ENCODE results near the gene COL6A3.
A peak's percentile ranks its signal among the peaks of the same experiment; 100 is the strongest.

The COL6A3 gene, protein sequence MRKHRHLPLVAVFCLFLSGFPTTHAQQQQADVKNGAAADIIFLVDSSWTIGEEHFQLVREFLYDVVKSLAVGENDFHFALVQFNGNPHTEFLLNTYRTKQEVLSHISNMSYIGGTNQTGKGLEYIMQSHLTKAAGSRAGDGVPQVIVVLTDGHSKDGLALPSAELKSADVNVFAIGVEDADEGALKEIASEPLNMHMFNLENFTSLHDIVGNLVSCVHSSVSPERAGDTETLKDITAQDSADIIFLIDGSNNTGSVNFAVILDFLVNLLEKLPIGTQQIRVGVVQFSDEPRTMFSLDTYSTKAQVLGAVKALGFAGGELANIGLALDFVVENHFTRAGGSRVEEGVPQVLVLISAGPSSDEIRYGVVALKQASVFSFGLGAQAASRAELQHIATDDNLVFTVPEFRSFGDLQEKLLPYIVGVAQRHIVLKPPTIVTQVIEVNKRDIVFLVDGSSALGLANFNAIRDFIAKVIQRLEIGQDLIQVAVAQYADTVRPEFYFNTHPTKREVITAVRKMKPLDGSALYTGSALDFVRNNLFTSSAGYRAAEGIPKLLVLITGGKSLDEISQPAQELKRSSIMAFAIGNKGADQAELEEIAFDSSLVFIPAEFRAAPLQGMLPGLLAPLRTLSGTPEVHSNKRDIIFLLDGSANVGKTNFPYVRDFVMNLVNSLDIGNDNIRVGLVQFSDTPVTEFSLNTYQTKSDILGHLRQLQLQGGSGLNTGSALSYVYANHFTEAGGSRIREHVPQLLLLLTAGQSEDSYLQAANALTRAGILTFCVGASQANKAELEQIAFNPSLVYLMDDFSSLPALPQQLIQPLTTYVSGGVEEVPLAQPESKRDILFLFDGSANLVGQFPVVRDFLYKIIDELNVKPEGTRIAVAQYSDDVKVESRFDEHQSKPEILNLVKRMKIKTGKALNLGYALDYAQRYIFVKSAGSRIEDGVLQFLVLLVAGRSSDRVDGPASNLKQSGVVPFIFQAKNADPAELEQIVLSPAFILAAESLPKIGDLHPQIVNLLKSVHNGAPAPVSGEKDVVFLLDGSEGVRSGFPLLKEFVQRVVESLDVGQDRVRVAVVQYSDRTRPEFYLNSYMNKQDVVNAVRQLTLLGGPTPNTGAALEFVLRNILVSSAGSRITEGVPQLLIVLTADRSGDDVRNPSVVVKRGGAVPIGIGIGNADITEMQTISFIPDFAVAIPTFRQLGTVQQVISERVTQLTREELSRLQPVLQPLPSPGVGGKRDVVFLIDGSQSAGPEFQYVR (N-terminal part only)

DNA sequence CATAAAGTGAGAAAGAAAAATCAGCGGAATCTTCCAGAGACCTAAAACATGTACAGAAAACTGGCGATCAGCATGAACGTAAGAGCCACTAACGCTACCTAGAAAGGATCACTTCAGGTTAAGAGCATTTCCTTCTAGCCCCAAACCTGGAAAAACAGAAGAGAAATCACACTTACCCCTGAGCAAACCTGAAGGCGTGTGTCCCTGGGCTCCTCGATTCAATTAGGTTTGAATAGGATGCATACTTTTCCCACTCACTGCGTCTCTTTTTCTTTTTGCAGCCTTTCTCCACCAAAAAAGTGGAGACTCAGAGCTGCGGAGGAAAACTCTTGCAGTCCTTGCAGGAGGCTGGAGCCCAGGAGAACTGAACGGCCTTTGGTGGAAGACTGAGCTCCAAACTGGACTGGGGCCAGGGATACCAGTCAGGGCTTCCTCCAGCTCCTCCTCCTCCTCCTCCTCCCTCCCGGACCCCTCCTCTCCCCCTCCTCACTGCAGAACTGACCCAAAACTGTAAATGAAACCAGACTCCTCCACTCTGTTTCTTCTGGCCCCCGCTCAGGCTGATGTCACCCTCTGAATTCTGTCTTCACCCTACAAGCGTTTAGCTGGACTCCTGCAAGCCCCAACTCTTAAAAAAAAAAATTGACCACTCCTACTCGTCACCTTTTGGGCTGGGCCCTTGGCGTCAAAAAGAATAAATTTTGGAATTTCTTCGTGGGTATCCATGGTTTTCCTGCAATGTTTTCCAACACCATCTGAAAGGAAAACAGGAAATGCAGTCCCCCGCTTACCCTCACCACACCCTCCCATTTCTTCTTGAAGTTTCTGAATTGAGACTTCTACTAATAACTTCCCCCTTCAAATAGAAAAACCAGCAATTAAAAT is at the start of gene COL6A3:
Gene COL6A3, minus strand, starts transcription at position 388 of the 885 bp plus-strand sequence. CDS start 17,347 bp downstream, outside the sequence.
- TF ChIP-seq, protein P1, sequence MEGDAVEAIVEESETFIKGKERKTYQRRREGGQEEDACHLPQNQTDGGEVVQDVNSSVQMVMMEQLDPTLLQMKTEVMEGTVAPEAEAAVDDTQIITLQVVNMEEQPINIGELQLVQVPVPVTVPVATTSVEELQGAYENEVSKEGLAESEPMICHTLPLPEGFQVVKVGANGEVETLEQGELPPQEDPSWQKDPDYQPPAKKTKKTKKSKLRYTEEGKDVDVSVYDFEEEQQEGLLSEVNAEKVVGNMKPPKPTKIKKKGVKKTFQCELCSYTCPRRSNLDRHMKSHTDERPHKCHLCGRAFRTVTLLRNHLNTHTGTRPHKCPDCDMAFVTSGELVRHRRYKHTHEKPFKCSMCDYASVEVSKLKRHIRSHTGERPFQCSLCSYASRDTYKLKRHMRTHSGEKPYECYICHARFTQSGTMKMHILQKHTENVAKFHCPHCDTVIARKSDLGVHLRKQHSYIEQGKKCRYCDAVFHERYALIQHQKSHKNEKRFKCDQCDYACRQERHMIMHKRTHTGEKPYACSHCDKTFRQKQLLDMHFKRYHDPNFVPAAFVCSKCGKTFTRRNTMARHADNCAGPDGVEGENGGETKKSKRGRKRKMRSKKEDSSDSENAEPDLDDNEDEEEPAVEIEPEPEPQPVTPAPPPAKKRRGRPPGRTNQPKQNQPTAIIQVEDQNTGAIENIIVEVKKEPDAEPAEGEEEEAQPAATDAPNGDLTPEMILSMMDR (conservative IDR thresholded peaks at IDR 0.05; ENCODE audit: low read depth) = no peak
- ChIA-PET CTCF (interaction anchor here (0.7 to 0.8 kb wide), 2 partner anchors 258 to 291 kb away, joined by 3 to 4 read pairs; no protein-coding TSS in a partner anchor), POLR2A (ENCODE audit: low non-redundant PET) (no interaction called here)
- H3K27ac ChIP-seq = no peak within 1 kb of the TSS
- no peak for DNase-seq (ENCODE audit: low spot score)

DNA sequence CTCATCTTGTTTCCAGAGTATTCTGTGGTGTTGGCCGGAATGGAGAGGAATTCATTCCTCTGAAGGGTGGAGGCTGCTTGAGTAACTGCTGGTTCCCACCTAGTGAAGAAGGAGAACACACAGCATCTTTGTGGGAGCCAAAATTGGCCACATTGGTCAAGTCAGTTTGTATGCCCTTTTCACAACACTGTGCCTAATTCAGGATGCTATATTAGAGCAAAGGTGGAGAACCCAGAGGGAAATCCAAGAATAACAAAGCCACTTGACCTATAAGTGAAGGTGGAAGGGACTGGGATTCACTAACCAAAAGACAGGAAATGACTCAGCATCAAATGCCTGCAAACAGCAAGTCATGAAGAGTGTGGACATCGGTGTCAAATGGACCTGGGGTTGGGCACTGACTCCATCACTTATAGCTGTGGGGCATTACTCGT is 45.8 kb upstream of the COL6A3 start:
- peak overlapping the region; percentile 76 for H3K27ac ChIP-seq
- TF ChIP-seq, protein P1 (conservative IDR thresholded peaks at IDR 0.05; ENCODE audit: low read depth) = no peak
- ChIA-PET CTCF (interaction anchor here (1.0 kb wide), 1 partner anchor 16 kb away, joined by 4 read pairs; no protein-coding TSS in a partner anchor), POLR2A (ENCODE audit: low non-redundant PET) (no interaction called here)
- DNase-seq (ENCODE audit: low spot score) = peak; percentile 54

DNA sequence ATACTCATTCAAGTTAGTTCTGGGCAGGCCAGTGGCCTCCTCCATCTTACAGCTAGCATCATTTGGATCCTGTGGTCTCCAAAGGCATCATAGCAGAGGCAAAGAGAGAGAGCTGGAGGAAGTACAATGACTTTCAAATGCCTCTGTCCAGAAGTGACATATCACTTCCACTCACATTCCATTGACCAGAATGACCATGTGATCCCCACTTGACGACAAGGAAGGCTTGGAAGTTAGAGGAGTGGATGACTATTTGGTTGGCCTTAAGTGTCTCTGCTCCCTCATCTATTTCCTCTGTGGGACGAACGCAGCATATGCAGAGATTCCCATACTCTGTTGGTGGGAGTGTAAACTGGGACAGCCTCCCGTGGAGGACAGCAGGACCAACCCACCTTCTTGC is 45.3 kb upstream of the COL6A3 start:
- ChIA-PET POLR2A (ENCODE audit: low non-redundant PET) (no interaction called here), CTCF (interaction anchor here (0.9 to 1.0 kb wide), 2 partner anchors 9 to 16 kb away, joined by 4 read pairs; no protein-coding TSS in a partner anchor)
- no peak for DNase-seq (ENCODE audit: low spot score)
- TF ChIP-seq, protein P1 (conservative IDR thresholded peaks at IDR 0.05; ENCODE audit: low read depth) = no peak
- H3K27ac ChIP-seq = peak overlapping the region; percentile 76

DNA sequence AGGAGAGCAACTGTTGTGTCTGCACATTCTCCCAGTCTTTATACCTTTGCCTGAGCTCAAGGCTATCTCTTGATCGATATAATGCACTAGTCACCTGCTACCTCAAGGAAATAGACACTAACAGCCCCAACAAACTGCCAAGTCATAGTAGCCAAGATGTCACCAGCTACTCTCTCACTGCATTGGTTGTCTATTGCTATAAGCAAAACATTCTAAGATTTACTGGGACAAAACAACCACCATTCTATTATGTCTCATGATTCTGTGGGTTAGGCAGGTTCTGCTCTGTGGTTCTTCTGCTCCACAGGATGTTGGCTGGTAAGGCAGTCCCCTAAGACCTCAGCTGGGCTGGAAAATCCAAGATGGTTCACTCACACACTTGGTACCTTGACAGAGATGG is 44.6 kb upstream of the COL6A3 start:
- ChIA-PET POLR2A (ENCODE audit: low non-redundant PET) (no interaction called here), CTCF (interaction anchor here (0.9 kb wide), 1 partner anchor 10 kb away, joined by 4 read pairs; no protein-coding TSS in a partner anchor)
- DNase-seq (ENCODE audit: low spot score) = no peak
- TF ChIP-seq, protein P1 (conservative IDR thresholded peaks at IDR 0.05; ENCODE audit: low read depth) = no peak
- no peak overlapping the region for H3K27ac ChIP-seq

DNA sequence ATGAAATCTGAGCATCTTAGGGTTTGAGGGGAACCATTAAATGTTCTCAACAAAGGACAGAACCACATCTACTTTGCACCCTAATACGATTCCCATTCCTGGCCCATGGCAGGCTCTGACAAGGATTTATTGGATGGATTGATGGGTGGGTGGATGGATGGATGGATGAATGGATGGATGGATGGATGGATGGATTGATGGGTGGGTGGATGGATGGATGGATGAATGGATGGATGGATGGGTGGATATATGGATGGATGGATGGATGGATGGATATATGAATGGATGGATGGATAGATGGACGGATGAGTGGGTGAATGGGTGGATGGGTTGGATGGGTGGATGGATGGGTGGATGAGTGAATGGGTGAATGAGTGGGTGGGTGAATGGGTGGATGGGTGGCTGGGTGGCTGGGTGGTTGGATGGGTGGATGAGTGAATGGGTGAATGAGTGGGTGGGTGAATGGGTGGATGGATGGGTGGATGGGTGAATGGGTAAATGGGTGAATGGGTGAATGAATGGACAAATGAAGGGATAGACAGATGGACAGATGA is 43.5 kb upstream of the COL6A3 start:
- TF ChIP-seq, protein P1 (conservative IDR thresholded peaks at IDR 0.05; ENCODE audit: low read depth) = no peak
- ChIA-PET POLR2A (ENCODE audit: low non-redundant PET) (no interaction called here), CTCF (no interaction called here)
- no peak overlapping the region for H3K27ac ChIP-seq
- DNase-seq (ENCODE audit: low spot score) = no peak

Data from RWPE1 (cell line).